Endodermal cell (in vitro differentiated cells): ENCODE results near the gene NCBP3. TPM values are rescaled to one million over a fixed set of nuclear protein-coding genes. Genes with fewer than 3 reads are reported as not detected.

ENCODE experiments used
- DNase-seq: peaks from one replicate; pipeline ENCODE4 v3.0.0-alpha.2; 2017
- H3K27ac ChIP-seq: 2 replicates; pipeline ENCODE4 v1.5.1; 2013; ENCODE audit warnings: mild to moderate bottlenecking, low read depth, low read length, moderate library complexity
- H3K27me3 ChIP-seq: 2 replicates; pipeline ENCODE4 v1.6.1; 2013; ENCODE audit warnings: mild to moderate bottlenecking, low read length, moderate library complexity; ENCODE audit not compliant: insufficient read depth, control insufficient read depth, poor library complexity, severe bottlenecking
- H3K36me3 ChIP-seq: 2 replicates; pipeline ENCODE4 v1.7.0; 2013; ENCODE audit warnings: mild to moderate bottlenecking, low read length, moderate library complexity; ENCODE audit not compliant: control insufficient read depth, insufficient read depth
- H3K4me1 ChIP-seq: one replicate; pipeline ENCODE4 v1.7.0; 2013; ENCODE audit warnings: low read length; ENCODE audit not compliant: control insufficient read depth, insufficient read depth
- H3K4me3 ChIP-seq: 2 replicates; pipeline ENCODE4 v1.5.1; 2013; ENCODE audit warnings: mild to moderate bottlenecking, low read length, moderate library complexity
- H3K9ac ChIP-seq: 2 replicates; pipeline ENCODE4 v1.6.1; 2013; ENCODE audit warnings: mild to moderate bottlenecking, low read length, moderate library complexity; ENCODE audit not compliant: poor library complexity, severe bottlenecking; ENCODE audit errors: extremely low read depth
- H3K9me3 ChIP-seq: 2 replicates; pipeline ENCODE4 v1.6.1; 2013; ENCODE audit warnings: mild to moderate bottlenecking, low read length, moderate library complexity; ENCODE audit not compliant: control insufficient read depth
- H3K27ac Mint-ChIP-seq: 2 replicates; pipeline ENCODE4 v1.8.0; 2020; ENCODE audit warnings: mixed read lengths
- H3K27me3 Mint-ChIP-seq: 2 replicates; pipeline ENCODE4 v1.8.0; 2021; ENCODE audit warnings: mild to moderate bottlenecking, mixed read lengths; ENCODE audit not compliant: insufficient read depth
- H3K36me3 Mint-ChIP-seq: 2 replicates; pipeline ENCODE4 v1.8.0; 2020; ENCODE audit warnings: low read depth, mixed read lengths
- H3K4me1 Mint-ChIP-seq: 2 replicates; pipeline ENCODE4 v1.8.0; 2020; ENCODE audit warnings: mixed read lengths
- H3K4me3 Mint-ChIP-seq: 2 replicates; pipeline ENCODE4 v1.8.0; 2020; ENCODE audit warnings: mild to moderate bottlenecking, moderate library complexity, mixed read lengths
- H3K9me3 Mint-ChIP-seq: 2 replicates; pipeline ENCODE4 v1.8.0; 2020; ENCODE audit warnings: mild to moderate bottlenecking, mixed read lengths
- CTCF ChIP-seq: fragments of 200-600 bp; sonication (generic); conservative IDR thresholded peaks from 2 replicates; pipeline ENCODE4 v1.5.0; 2021; ENCODE audit warnings: antibody characterized with exemption, mild to moderate bottlenecking
- WGBS, 2 experiments: methylation state at CpG; one replicate each; pipeline versions ENCODE4 v1.1.5 to v1.1.7; 2013; ENCODE audit warnings: missing lambda C conversion rate in 2 of 2, mixed read lengths in 1 of 2; ENCODE audit not compliant: insufficient coverage in 1 of 2, insufficient read length in 1 of 2; 5-methylcytosine and 5-hydroxymethylcytosine counted together
- total RNA-seq, 2 donors: library from RNA; stranded (reverse); fragmentation: NEBNext Ultra II Directional in 1 of 2; extraction: Animal tissue kit (Norgen Biotek cat#: 25700) in 1 of 2; gene quantifications; 2 replicates in 1 of 2; 3 replicates in 1 of 2; pipeline ENCODE4 v1.2.1, GENCODE V29; 2021

The NCBP3 gene
- total RNA-seq, 2 donors from 2014 or later, result 74.5 to 75.9 TPM

GRCh38 chr17:3888343-3889171 lies 42.5 kb upstream of the NCBP3 start:
- Histone ChIP-seq H3K4me3 (no peak overlapping the region), H3K9me3 (no peaks in the 10 kb centered on the region), H3K9ac (no peak overlapping the region), H3K36me3 (no peaks in the 10 kb centered on the region), H3K4me1 (no peaks in the 10 kb centered on the region), H3K27me3 (peaks cover 16% of the 10 kb centered on the region), H3K27ac (no peak overlapping the region)
- Mint-ChIP-seq H3K27me3 (peaks cover 28% of the 10 kb centered on the region), H3K9me3 (no peaks in the 10 kb centered on the region), H3K4me3 (no peak overlapping the region), H3K36me3 (no peaks in the 10 kb centered on the region), H3K27ac (no peak overlapping the region), H3K4me1 (peaks cover 16% of the 10 kb centered on the region)
- WGBS, 2 experiments, result 69 to 70% methylated on average over 23 to 50 of the region's 50 CpGs
- no peak for TF ChIP-seq CTCF
- DNase-seq, result peak; percentile 90

GRCh38 chr17:3887804-3888203 lies 41.8 kb upstream of the NCBP3 start:
- H3K9me3 ChIP-seq, result no peaks in the 10 kb centered on the region
- 83 to 94% methylated on average over 6 to 9 of the region's 9 CpGs for WGBS, 2 experiments
- no peak overlapping the region for H3K27ac ChIP-seq
- Mint-ChIP-seq H3K27me3 (peaks cover 28% of the 10 kb centered on the region), H3K27ac (no peak overlapping the region), H3K4me1 (peaks cover 13% of the 10 kb centered on the region), H3K4me3 (no peak overlapping the region), H3K36me3 (no peaks in the 10 kb centered on the region), H3K9me3 (no peaks in the 10 kb centered on the region)
- DNase-seq, result no peak
- H3K36me3 ChIP-seq, result no peaks in the 10 kb centered on the region
- H3K9ac ChIP-seq, result no peak overlapping the region
- peaks cover 16% of the 10 kb centered on the region for H3K27me3 ChIP-seq
- no peak overlapping the region for H3K4me3 ChIP-seq
- no peak for TF ChIP-seq CTCF
- no peaks in the 10 kb centered on the region for H3K4me1 ChIP-seq

- peaks cover 13% of the 10 kb centered on the region for H3K4me1 Mint-ChIP-seq
- H3K36me3 Mint-ChIP-seq, result no peaks in the 10 kb centered on the region
- 71% methylated on average over 2 of the region's 2 CpGs; no CpG with 5 or more reads in 1 of the 2 experiments for WGBS, 2 experiments
- Histone ChIP-seq H3K27ac (no peak overlapping the region), H3K9ac (no peak overlapping the region), H3K4me1 (no peaks in the 10 kb centered on the region), H3K9me3 (no peaks in the 10 kb centered on the region), H3K36me3 (no peaks in the 10 kb centered on the region), H3K27me3 (peaks cover 16% of the 10 kb centered on the region), H3K4me3 (no peak overlapping the region)
- H3K9me3 Mint-ChIP-seq, result no peaks in the 10 kb centered on the region
- no peak for TF ChIP-seq CTCF
- H3K27ac Mint-ChIP-seq, result no peak overlapping the region
- H3K4me3 Mint-ChIP-seq, result no peak overlapping the region
- no peak for DNase-seq
- peaks cover 28% of the 10 kb centered on the region for H3K27me3 Mint-ChIP-seq
These were observed 41.3 kb upstream of the NCBP3 start for GRCh38 chr17:3887394-3887793.
